Ascending aorta (tissue), 2 donors: ENCODE data around the gene PTPRN2. TPM values are rescaled to one million over a fixed set of nuclear protein-coding genes. Genes with fewer than 3 reads are reported as not detected.

Experiments used
- DNase-seq, 2 donors: peaks; one replicate each; pipeline ENCODE4 v3.0.0-alpha.2; 2019; ENCODE audit warnings: low spot score in 2 of 2
- H3K27ac ChIP-seq, 2 donors: fragments of 200-600 bp; sonication (generic); one replicate each; pipeline ENCODE4 v1.5.1; 2016 to 2017; ENCODE audit warnings: mild to moderate bottlenecking in 1 of 2
- H3K27me3 ChIP-seq: fragments of 200-600 bp; sonication (generic); one replicate; pipeline ENCODE4 v1.5.1; 2017
- H3K36me3 ChIP-seq, 2 donors: fragments of 200-600 bp; sonication (generic); one replicate each; pipeline ENCODE4 v1.5.1; 2016
- H3K4me1 ChIP-seq, 2 donors: fragments of 200-600 bp; sonication (generic); one replicate each; pipeline ENCODE4 v1.5.1; 2016 to 2017; ENCODE audit warnings: mild to moderate bottlenecking in 1 of 2
- H3K4me3 ChIP-seq, 2 donors: fragments of 200-600 bp; sonication (generic); one replicate each; pipeline ENCODE4 v1.5.1; 2016 to 2017; ENCODE audit warnings: mild to moderate bottlenecking in 1 of 2
- H3K9me3 ChIP-seq, 2 donors: fragments of 200-600 bp; sonication (generic); one replicate each; pipeline ENCODE4 v1.5.1; 2016
- CTCF ChIP-seq, 3 experiments: fragments of 200-600 bp in 2 of 3; fragments of 450-650 bp in 1 of 3; sonication (generic) in 2 of 3; IDR thresholded peaks; one replicate each; pipeline ENCODE4 v1.5.1; 2016 to 2019; ENCODE audit warnings: antibody characterized with exemption in 3 of 3, mild to moderate bottlenecking in 1 of 3, moderate library complexity in 1 of 3
- intact Hi-C: fragments of 100-400 bp; cut with DNase I; formaldehyde crosslinking; loops from one replicate; pipeline ENCODE4 v1.15.1; 2023
- total RNA-seq: library from RNA; depleted of rRNA; stranded (reverse); fragments of >200 nt; gene quantifications from one replicate; pipeline ENCODE4 v1.1.0, GENCODE V29; 2016

The PTPRN2 gene
- total RNA-seq, 1 donor from 2014 or later: 7.3 TPM

- Histone ChIP-seq H3K4me1 (no peaks in the 10 kb centered on the region), H3K27ac (no peak overlapping the region), H3K4me3 (no peak overlapping the region), H3K27me3 (no peaks in the 10 kb centered on the region), H3K36me3 (no peaks in the 10 kb centered on the region), H3K9me3 (no peaks in the 10 kb centered on the region)
- intact Hi-C loops: no loop called here
- TF ChIP-seq CTCF (IDR thresholded peaks at IDR 0.05): no peak
- no peak for DNase-seq
Observed at GRCh38 chr7:157651366-157652160, 936.1 kb downstream of the PTPRN2 start.

GRCh38 chr7:157650801-157651200, 936.8 kb downstream of the PTPRN2 start:
- intact Hi-C loops: no loop called here
- DNase-seq: no peak
- no peaks in the 10 kb centered on the region for H3K36me3 ChIP-seq
- no peak for TF ChIP-seq CTCF (IDR thresholded peaks at IDR 0.05)
- no peaks in the 10 kb centered on the region for H3K4me1 ChIP-seq
- H3K27me3 ChIP-seq: no peaks in the 10 kb centered on the region
- H3K27ac ChIP-seq: no peak overlapping the region
- H3K9me3 ChIP-seq: no peaks in the 10 kb centered on the region
- H3K4me3 ChIP-seq: no peak overlapping the region

GRCh38 chr7:157650131-157650631, 937.4 kb downstream of the PTPRN2 start:
- TF ChIP-seq CTCF (IDR thresholded peaks at IDR 0.05): no peak
- no peaks in the 10 kb centered on the region for H3K4me1 ChIP-seq
- H3K9me3 ChIP-seq: no peaks in the 10 kb centered on the region
- no peaks in the 10 kb centered on the region for H3K36me3 ChIP-seq
- peak in 1 of 2 donors; percentile 56 for DNase-seq
- intact Hi-C loops: no loop called here
- no peaks in the 10 kb centered on the region for H3K27me3 ChIP-seq
- no peak overlapping the region for H3K27ac ChIP-seq
- H3K4me3 ChIP-seq: no peak overlapping the region

- no peak for TF ChIP-seq CTCF (IDR thresholded peaks at IDR 0.05)
- Histone ChIP-seq H3K9me3 (no peaks in the 10 kb centered on the region), H3K36me3 (no peaks in the 10 kb centered on the region), H3K4me3 (no peak overlapping the region), H3K27me3 (no peaks in the 10 kb centered on the region), H3K27ac (no peak overlapping the region), H3K4me1 (no peaks in the 10 kb centered on the region)
- DNase-seq: peak in 1 of 2 donors; percentile 27
- intact Hi-C loops: no loop called here
Observed at GRCh38 chr7:157646551-157646950, 941.1 kb downstream of the PTPRN2 start.

GRCh38 chr7:157645539-157645938, 942.1 kb downstream of the PTPRN2 start:
- no peak for DNase-seq
- Histone ChIP-seq H3K27ac (no peak overlapping the region), H3K4me3 (no peak overlapping the region), H3K4me1 (no peaks in the 10 kb centered on the region), H3K9me3 (peaks cover 0 to 1% of the 10 kb centered on the region in 2 donors), H3K36me3 (no peaks in the 10 kb centered on the region), H3K27me3 (no peaks in the 10 kb centered on the region)
- intact Hi-C loops: no loop called here
- TF ChIP-seq CTCF (IDR thresholded peaks at IDR 0.05): no peak
